Measurements from ENCODE around the gene TRIM39. TPM values are rescaled to one million over a fixed set of nuclear protein-coding genes. Genes with fewer than 3 reads are reported as not detected.
A peak's percentile ranks its signal among the peaks of the same experiment; 100 is the strongest.

TRIM39 gene
- total and polyA plus RNA-seq, 2 of the 13 experiments (the other 11 are each of a cell fraction or from before 2014, with no cell fraction given): 7.7 to 14.6 TPM

GRCh38 chr6:30326526-30327231, at the start of gene TRIM39 (continued):
- peak; percentile 55; the same call in 1 of the 2 replicates for TF ChIP-seq CBFB (CRISPR knock-in tag; IDR thresholded peaks at IDR 0.05)
- no peak for TF ChIP-seq DNMT3B (CRISPR knock-in tag; conservative IDR thresholded peaks at IDR 0.05)
- TF ChIP-seq MTF1 (CRISPR knock-in tag; IDR thresholded peaks at IDR 0.05): no peak
- peak; percentile 92; the same call in 1 of the 2 replicates for TF ChIP-seq CREB1 (IDR thresholded peaks at IDR 0.05)
- TF ChIP-seq CREB1 (CRISPR knock-in tag; IDR thresholded peaks at IDR 0.05): peak; percentile 76; the same call in 1 of the 2 replicates
- TF ChIP-seq IRF9 (CRISPR knock-in tag; IDR thresholded peaks at IDR 0.05; ENCODE audit: borderline replicate concordance): peak; percentile 44; the same call in 1 of the 2 replicates
- no peak for TF ChIP-seq ZNF652 (CRISPR knock-in tag; IDR thresholded peaks at IDR 0.05; ENCODE audit: borderline replicate concordance, low read depth)
- TF ChIP-seq, protein P1, sequence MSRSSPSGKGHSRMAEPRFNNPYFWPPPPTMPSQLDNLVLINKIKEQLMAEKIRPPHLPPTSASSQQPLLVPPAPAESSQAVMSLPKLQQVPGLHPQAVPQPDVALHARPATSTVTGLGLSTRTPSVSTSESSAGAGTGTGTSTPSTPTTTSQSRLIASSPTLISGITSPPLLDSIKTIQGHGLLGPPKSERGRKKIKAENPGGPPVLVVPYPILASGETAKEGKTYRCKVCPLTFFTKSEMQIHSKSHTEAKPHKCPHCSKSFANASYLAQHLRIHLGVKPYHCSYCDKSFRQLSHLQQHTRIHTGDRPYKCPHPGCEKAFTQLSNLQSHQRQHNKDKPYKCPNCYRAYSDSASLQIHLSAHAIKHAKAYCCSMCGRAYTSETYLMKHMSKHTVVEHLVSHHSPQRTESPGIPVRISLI (CRISPR knock-in tag; IDR thresholded peaks at IDR 0.05; ENCODE audit: borderline replicate concordance): no peak
- no peak; the same call in 1 of the 2 replicates for TF ChIP-seq STAG1 (CRISPR knock-in tag; IDR thresholded peaks at IDR 0.05)
- TF ChIP-seq, protein P2, sequence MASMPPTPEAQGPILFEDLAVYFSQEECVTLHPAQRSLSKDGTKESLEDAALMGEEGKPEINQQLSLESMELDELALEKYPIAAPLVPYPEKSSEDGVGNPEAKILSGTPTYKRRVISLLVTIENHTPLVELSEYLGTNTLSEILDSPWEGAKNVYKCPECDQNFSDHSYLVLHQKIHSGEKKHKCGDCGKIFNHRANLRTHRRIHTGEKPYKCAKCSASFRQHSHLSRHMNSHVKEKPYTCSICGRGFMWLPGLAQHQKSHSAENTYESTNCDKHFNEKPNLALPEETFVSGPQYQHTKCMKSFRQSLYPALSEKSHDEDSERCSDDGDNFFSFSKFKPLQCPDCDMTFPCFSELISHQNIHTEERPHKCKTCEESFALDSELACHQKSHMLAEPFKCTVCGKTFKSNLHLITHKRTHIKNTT (CRISPR knock-in tag; IDR thresholded peaks at IDR 0.05): 0 out of 2 replicates have a peak, but pooled peaks have one; percentile 13
- TF ChIP-seq, protein P3, sequence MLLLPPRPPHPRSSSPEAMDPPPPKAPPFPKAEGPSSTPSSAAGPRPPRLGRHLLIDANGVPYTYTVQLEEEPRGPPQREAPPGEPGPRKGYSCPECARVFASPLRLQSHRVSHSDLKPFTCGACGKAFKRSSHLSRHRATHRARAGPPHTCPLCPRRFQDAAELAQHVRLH (CRISPR knock-in tag; IDR thresholded peaks at IDR 0.05; ENCODE audit: borderline replicate concordance, low read depth): peak; percentile 42; the same call in 1 of the 2 replicates
- peak; percentile 40; the same call in 1 of the 2 replicates for TF ChIP-seq POGZ (CRISPR knock-in tag; IDR thresholded peaks at IDR 0.05)
- no peak for TF ChIP-seq ZEB1 (IDR thresholded peaks at IDR 0.05; ENCODE audit: insufficient replicate concordance, low read depth)
- no peak for TF ChIP-seq KLF9 (CRISPR knock-in tag; IDR thresholded peaks at IDR 0.05; ENCODE audit: low read depth)
- TF ChIP-seq ZNF382 (CRISPR knock-in tag; IDR thresholded peaks at IDR 0.05; ENCODE audit: borderline replicate concordance): no peak
- TF ChIP-seq, protein P4, sequence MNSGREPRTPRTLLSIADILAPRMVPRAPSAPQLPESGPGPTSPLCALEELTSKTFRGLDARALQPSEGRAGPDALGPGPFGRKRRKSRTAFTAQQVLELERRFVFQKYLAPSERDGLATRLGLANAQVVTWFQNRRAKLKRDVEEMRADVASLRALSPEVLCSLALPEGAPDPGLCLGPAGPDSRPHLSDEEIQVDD (CRISPR knock-in tag; IDR thresholded peaks at IDR 0.05; ENCODE audit: borderline replicate concordance): no peak
- TF ChIP-seq JUND (CRISPR knock-in tag; IDR thresholded peaks at IDR 0.05): no peak
- TF ChIP-seq, protein P5, sequence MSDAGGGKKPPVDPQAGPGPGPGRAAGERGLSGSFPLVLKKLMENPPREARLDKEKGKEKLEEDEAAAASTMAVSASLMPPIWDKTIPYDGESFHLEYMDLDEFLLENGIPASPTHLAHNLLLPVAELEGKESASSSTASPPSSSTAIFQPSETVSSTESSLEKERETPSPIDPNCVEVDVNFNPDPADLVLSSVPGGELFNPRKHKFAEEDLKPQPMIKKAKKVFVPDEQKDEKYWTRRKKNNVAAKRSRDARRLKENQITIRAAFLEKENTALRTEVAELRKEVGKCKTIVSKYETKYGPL (CRISPR knock-in tag; IDR thresholded peaks at IDR 0.05): peak; percentile 56; the same call in 1 of the 2 replicates
- peak; percentile 91 for TF ChIP-seq ELF1 (CRISPR knock-in tag; IDR thresholded peaks at IDR 0.05)
- TF ChIP-seq, protein P6, sequence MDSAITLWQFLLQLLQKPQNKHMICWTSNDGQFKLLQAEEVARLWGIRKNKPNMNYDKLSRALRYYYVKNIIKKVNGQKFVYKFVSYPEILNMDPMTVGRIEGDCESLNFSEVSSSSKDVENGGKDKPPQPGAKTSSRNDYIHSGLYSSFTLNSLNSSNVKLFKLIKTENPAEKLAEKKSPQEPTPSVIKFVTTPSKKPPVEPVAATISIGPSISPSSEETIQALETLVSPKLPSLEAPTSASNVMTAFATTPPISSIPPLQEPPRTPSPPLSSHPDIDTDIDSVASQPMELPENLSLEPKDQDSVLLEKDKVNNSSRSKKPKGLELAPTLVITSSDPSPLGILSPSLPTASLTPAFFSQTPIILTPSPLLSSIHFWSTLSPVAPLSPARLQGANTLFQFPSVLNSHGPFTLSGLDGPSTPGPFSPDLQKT (CRISPR knock-in tag; IDR thresholded peaks at IDR 0.05; ENCODE audit: borderline replicate concordance): no peak
- peak; percentile 78; the same call in 1 of the 2 replicates for TF ChIP-seq NFKBIZ (CRISPR knock-in tag; IDR thresholded peaks at IDR 0.05)
- 0 out of 2 replicates have a peak, but pooled peaks have one; percentile 7 for TF ChIP-seq FOSL1 (CRISPR knock-in tag; IDR thresholded peaks at IDR 0.05; ENCODE audit: borderline replicate concordance)
- peak; percentile 64; the same call in 1 of the 2 replicates for TF ChIP-seq SIN3A (IDR thresholded peaks at IDR 0.05; ENCODE audit: borderline replicate concordance, low read depth, low read length)
